Right lobe of liver (tissue), 4 donors: ENCODE results near the gene CCNA1.

Source experiments
- CTCF ChIP-seq, 4 donors: fragments of 200-600 bp in 3 of 4; fragments of 450-650 bp in 1 of 4; IDR thresholded peaks; one replicate each; pipeline versions ENCODE4 v1.5.1 to v1.8.0; 2016 to 2022; ENCODE audit warnings: antibody characterized with exemption in 4 of 4, mild to moderate bottlenecking in 2 of 4
- POLR2A ChIP-seq: fragments of 450-650 bp; IDR thresholded peaks from one replicate; pipeline ENCODE4 v1.6.1; 2017; ENCODE audit warnings: antibody characterized with exemption, mild to moderate bottlenecking
- donor health status: DM: no; HTN: no; CAD: no.
- donor health status: DM: no; HTN: no; CAD: no.
- donor health status: DM: no; HTN: yes; CAD: no.

GRCh38 chr13:36405151-36405550, 27.1 kb upstream of the CCNA1 start:
- TF ChIP-seq CTCF (IDR thresholded peaks at IDR 0.05) (no peak), POLR2A (no peak)
